ENCODE measurements around the gene BTG3.

BTG3 gene

DNA sequence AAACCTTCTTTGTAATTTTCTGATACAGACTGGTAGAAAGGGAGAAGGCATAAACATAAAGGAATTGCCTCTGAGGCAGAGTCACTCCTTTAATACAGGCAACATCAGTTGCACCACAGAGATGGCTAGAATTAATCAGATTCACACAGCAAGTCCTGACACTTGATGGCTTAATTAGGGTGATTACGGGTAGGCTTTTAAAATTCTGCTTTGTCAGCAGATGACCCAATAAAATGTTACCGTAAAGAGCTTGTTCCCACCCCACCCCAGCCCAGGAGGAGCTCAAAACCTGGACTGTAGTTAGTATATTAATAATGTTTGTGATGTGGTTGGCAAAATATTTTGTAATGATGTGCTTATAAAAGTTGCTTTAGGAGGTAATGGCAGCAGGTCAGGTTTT lies 9.3 kb upstream of the BTG3 start:
- no peaks in the 10 kb centered on the region for H3F3A ChIP-seq (ENCODE audit: control insufficient read depth, insufficient read depth)
- no peaks in the 10 kb centered on the region for H3K79me2 ChIP-seq (ENCODE audit: control insufficient read depth, low read length)
- no peaks in the 10 kb centered on the region for H3K36me3 ChIP-seq (ENCODE audit: control insufficient read depth, low read length)
- H3K4me2 ChIP-seq (ENCODE audit: low read length) = no peak overlapping the region
- H3K27ac ChIP-seq (ENCODE audit: low read depth, low read length) = no peak overlapping the region
- TF ChIP-seq EZH2phosphoT487 (IDR thresholded peaks at IDR 0.05; ENCODE audit: borderline replicate concordance, low read length) = no peak
- TF ChIP-seq, protein P1, sequence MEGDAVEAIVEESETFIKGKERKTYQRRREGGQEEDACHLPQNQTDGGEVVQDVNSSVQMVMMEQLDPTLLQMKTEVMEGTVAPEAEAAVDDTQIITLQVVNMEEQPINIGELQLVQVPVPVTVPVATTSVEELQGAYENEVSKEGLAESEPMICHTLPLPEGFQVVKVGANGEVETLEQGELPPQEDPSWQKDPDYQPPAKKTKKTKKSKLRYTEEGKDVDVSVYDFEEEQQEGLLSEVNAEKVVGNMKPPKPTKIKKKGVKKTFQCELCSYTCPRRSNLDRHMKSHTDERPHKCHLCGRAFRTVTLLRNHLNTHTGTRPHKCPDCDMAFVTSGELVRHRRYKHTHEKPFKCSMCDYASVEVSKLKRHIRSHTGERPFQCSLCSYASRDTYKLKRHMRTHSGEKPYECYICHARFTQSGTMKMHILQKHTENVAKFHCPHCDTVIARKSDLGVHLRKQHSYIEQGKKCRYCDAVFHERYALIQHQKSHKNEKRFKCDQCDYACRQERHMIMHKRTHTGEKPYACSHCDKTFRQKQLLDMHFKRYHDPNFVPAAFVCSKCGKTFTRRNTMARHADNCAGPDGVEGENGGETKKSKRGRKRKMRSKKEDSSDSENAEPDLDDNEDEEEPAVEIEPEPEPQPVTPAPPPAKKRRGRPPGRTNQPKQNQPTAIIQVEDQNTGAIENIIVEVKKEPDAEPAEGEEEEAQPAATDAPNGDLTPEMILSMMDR (IDR thresholded peaks at IDR 0.05; ENCODE audit: low read depth, low read length, poor library complexity, severe bottlenecking) = no peak
- H3K9me3 ChIP-seq (ENCODE audit: control insufficient read depth, insufficient read depth, low read length) = no peaks in the 10 kb centered on the region
- H3K4me3 ChIP-seq (ENCODE audit: low read length) = no peak overlapping the region
- H4K20me1 ChIP-seq (ENCODE audit: control insufficient read depth, insufficient read depth, low read depth, low read length) = no peaks in the 10 kb centered on the region
- H3K9me2 ChIP-seq (replicated peaks; ENCODE audit: control insufficient read depth, low read length) = no peaks in the 10 kb centered on the region
- no peaks in the 10 kb centered on the region; the same call in none of the 2 replicates for H3K27me3 ChIP-seq (ENCODE audit: control insufficient read depth, low read length)
- H3K4me1 ChIP-seq (ENCODE audit: control insufficient read depth, low read length) = no peaks in the 10 kb centered on the region

DNA sequence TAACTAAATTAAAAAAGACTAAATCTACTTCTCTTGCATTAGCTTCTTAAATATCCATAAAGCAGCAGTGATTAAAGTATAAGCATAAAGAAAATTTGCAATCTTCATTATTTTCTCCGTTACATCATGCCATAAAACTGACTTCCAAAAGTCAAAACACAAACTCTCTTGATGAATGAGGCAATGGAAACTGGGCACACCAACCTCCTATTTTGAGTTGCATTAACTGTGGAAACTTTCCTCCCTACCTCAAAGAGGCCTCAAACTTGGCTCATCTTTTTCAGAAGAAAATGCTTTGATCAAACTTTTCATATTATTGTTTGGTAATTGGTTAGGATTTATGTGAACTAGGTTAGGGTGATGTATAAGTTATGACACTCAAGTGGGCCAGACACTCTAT lies 4.1 kb upstream of the BTG3 start:
- H3K27ac ChIP-seq (ENCODE audit: low read depth, low read length) = no peak overlapping the region
- H4K20me1 ChIP-seq (ENCODE audit: control insufficient read depth, insufficient read depth, low read depth, low read length) = no peaks in the 10 kb centered on the region
- 0 out of 2 replicates have a peak, but pooled peaks cover 4% of the 10 kb centered on the region for H3F3A ChIP-seq (ENCODE audit: control insufficient read depth, insufficient read depth)
- peaks cover 8% of the 10 kb centered on the region for H3K79me2 ChIP-seq (ENCODE audit: control insufficient read depth, low read length)
- peaks cover 4% of the 10 kb centered on the region for H3K36me3 ChIP-seq (ENCODE audit: control insufficient read depth, low read length)
- H3K9me3 ChIP-seq (ENCODE audit: control insufficient read depth, insufficient read depth, low read length) = no peaks in the 10 kb centered on the region
- H3K4me2 ChIP-seq (ENCODE audit: low read length) = no peak overlapping the region
- peaks cover 8% of the 10 kb centered on the region for H3K4me1 ChIP-seq (ENCODE audit: control insufficient read depth, low read length)
- no peak overlapping the region for H3K4me3 ChIP-seq (ENCODE audit: low read length)
- TF ChIP-seq, protein P1 (IDR thresholded peaks at IDR 0.05; ENCODE audit: low read depth, low read length, poor library complexity, severe bottlenecking) = no peak
- no peak for TF ChIP-seq EZH2phosphoT487 (IDR thresholded peaks at IDR 0.05; ENCODE audit: borderline replicate concordance, low read length)
- H3K9me2 ChIP-seq (replicated peaks; ENCODE audit: control insufficient read depth, low read length) = no peaks in the 10 kb centered on the region
- H3K27me3 ChIP-seq (ENCODE audit: control insufficient read depth, low read length) = no peaks in the 10 kb centered on the region

DNA sequence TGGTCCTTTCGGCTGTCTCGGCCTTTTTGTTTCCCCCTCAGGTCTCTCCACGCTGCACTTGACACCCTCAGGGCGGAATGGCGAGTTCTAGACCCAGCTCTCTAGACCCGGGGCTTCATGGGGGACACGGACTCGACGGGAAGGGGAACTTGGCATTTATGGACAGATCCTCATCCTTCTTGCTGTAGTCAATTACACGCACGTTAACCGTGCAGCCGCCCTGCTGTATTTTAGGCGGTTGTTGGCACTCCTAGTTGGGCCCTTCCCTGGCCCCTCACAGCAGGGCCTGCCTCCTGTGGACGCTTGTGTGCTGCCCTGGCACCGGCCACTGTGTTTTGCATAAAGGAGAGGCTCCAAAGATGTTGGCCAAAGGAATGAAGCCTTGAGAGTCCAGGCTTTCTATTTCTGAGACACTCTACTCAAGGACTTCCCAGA lies 558 bp upstream of the BTG3 start:
- TF ChIP-seq, protein P1 (IDR thresholded peaks at IDR 0.05; ENCODE audit: low read depth, low read length, poor library complexity, severe bottlenecking) = no peak
- TF ChIP-seq EZH2phosphoT487 (IDR thresholded peaks at IDR 0.05; ENCODE audit: borderline replicate concordance, low read length) = no peak
- Histone ChIP-seq H3K4me1 (ENCODE audit: control insufficient read depth, low read length) (peaks cover 25% of the 10 kb centered on the region), H3K27me3 (ENCODE audit: control insufficient read depth, low read length) (no peaks in the 10 kb centered on the region), H3K27ac (ENCODE audit: low read depth, low read length) (no peak overlapping the region), H3K9me2 (replicated peaks; ENCODE audit: control insufficient read depth, low read length) (no peaks in the 10 kb centered on the region), H3F3A (ENCODE audit: control insufficient read depth, insufficient read depth) (0 out of 2 replicates have a peak, but pooled peaks cover 4% of the 10 kb centered on the region), H4K20me1 (ENCODE audit: control insufficient read depth, insufficient read depth, low read depth, low read length) (peaks cover 23% of the 10 kb centered on the region), H3K79me2 (ENCODE audit: control insufficient read depth, low read length) (peaks cover 44% of the 10 kb centered on the region), H3K36me3 (ENCODE audit: control insufficient read depth, low read length) (peaks cover 40% of the 10 kb centered on the region), H3K4me2 (ENCODE audit: low read length) (peak overlapping the region; percentile 67), H3K9me3 (ENCODE audit: control insufficient read depth, insufficient read depth, low read length) (no peaks in the 10 kb centered on the region), H3K4me3 (ENCODE audit: low read length) (peak overlapping the region; percentile 99)
